ENCODE data around the gene EFNA5.

EFNA5 gene

DNA sequence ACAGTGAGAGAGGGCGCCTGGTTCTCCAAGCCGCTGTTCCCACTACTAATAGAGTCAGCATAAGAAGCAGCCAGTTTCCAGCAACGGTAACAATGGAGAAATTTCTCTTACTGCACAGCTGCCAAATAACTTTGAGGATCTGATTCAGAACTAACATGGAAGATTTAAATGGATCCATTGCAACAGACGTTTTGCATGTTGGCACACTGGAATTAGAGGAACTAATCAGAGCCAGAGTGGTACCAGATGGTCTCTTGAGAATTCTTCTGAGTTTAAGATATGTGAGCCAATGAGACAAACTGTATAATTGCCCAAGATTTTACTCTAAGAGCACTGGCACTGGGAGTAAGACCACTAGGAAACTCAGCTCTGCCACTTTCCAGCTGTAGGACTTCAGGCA lies 186.5 kb downstream of the EFNA5 start:
- no peak for DNase-seq (ENCODE audit: low spot score)

DNA sequence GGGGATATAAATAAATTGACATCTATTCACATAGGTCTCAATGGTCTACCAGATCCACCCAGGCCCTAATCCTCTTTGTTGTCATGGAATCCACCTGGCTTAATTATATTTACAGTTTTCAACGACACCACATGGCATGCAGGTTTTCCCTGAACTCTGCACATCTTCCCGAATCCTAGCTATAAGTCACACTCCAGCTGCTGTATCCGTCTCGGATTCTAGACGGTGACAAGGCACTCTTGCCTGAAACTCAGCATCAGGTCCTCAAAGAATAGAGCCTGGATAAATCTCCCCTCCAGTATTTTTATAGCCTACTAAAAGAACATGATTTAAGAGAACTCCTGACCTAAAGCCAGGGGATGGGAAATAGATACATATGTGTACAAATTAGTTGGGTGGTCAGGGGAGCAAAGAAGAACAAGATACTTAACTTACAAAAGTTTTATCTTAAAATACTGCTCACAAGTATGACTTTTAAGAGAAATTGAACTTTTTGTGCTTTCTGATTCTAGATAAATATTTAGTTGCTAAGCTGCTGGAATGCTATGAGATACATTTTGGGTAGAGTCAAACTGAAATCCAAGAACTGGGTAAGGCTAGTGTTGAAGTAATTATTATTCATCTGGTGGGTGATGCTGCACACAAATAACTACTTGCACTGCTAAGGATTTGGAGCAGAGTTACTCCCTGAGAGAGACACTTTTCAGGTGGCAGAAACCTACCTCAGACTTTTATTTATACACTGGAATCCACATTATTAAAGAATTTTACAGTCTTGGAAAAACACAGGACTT lies 187.3 kb downstream of the EFNA5 start:
- no peak for DNase-seq (ENCODE audit: low spot score)

DNA sequence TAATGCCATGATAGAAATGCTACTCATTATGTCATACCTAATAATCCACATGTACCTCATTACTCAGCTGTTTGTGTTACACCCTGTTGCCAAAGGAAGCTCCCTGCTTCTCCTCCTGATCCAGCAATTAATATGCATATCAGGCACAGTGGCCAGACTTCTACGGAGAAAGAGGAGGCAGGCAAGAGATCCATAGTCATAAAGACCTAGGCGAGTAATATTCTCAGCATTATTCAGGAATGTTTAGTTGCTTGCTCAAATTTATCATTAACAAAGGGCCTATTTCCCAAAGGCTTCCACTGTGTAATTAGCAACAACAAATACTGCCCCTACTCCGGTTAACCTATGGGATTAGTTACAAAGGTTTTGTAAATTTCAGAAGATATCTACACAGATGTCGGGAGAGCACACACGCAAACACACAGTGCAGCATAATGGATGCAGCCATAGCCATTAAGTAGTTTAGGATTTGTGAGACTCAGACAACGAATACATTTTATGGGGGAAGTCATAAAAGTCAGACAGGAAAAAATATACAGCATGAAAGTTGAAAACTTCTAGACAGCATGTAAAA lies 192.6 kb downstream of the EFNA5 start:
- no peak for DNase-seq (ENCODE audit: low spot score)

DNA sequence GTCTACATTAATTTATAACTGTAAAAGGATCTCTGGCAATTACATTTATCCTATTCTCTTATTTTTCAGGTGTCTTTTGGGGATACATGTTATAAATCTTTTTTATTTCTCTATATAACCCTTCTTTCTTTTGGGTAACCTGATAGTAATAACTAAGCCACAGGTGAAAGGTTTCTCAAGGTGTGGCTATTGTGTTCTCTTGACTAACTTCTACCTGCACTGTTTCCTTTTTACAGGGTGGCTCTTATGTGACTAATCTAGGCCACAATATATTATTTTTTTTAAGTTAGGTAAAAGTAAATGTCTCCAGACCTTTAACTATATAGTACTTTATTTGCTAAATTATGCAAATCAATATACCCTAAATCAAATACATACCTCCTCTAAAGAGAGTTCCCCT lies 193.2 kb downstream of the EFNA5 start:
- DNase-seq (ENCODE audit: low spot score) = no peak

DNA sequence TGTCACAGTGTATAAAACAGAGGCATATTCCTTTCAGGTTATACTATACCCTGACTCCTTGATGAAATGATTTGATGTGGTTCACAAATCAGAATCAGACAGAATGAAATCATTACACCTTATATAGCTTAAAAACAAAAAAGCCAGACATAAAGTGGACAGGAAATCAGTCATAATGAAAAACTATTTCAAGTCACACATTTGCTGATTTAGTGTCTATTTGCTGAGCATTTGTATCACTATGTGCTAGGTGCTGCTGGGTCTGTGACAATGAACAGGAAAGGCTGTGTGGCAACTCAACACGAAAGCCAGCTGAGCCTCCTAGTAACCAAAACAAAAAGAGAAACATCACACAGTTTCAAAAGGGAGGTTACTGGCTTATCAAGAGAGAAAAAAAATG lies 194.0 kb downstream of the EFNA5 start:
- no peak for DNase-seq (ENCODE audit: low spot score)

DNA sequence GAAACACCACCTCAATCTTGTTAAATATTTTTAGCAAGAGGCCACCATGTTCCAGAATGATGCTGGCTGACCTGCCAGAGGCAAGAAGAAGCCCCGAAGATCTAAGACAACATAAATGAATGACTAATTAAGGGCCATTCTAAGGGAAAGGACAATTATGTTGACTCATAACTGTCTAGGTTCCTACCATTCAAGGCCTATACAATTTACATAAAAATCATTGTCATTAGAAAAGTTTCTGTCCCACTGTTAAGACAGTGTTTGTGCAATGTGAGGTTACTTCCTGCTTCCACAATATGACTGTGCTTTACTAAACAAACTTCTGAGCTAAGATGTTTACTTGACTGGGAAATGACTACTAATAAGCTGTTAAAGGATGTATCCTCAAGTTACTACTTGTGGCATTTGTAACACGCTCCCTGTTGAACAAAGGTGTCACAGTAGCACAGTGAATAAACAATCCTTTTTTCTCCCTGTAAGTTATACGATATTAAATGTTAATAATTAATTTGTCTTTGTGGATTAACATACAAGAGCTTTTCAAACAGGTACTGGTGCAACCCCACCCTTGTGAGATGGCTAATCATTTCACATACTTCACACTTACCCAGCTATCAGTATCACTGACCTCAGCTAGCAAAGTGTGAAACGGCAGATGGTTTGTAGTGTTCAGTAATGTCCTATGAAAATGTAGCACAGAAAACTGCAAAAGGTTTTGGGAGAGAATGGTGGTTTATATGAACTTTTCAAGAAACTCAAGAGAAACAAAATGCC lies 195.8 kb downstream of the EFNA5 start:
- no peak for DNase-seq (ENCODE audit: low spot score)

DNA sequence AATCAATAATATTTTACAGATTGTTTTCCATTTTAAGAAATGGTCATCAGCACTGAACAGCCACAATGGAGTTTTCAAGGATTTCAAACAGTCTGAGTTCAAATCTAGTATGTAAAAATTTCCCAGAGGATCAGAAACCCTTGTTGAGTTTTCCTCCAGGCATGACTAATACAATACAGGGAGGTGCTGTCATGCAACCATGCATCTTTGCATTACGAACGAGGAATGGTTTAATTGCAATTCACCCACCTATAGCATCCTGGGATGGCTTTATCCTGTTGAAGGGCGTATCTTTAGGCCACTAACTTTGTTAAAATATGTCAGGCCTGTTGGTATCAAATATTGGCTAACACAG lies 196.4 kb downstream of the EFNA5 start:
- no peak for DNase-seq (ENCODE audit: low spot score)

DNA sequence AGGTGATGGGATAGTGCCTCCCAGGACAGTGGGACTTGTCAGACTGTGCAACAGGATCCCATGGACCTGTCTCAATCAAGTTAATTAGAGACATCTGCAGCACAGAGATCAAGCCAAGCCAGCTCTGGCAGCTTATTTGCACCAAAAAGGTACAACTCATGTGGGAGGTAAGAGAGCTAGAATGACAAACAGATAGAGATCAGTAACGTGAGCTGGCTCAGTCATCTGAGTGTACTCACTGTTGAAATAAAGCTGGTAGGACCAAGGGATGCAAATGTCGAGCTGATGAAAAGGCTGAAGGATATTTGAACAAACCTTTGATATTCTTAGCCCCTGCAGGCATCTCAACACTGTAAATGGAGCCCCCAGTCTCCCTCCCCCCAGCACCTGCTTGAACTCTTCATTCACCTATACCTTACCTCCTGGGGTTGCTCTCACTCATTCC lies 198.1 kb downstream of the EFNA5 start:
- no peak for DNase-seq (ENCODE audit: low spot score)

DNA sequence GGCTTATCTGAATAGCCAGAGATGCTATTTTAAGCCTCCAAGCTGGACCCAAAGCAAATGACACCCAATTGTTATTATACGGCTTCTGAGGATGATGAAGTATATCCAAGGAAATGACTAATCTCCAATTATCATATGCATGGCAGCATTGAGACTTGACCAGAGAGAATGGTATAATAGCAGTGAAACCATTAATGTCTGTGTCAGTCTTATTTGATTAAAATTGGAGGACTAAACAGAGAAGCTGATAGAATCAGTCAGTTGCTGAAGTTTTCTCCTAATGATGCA lies 200.5 kb downstream of the EFNA5 start:
- DNase-seq (ENCODE audit: low spot score) = no peak

DNA sequence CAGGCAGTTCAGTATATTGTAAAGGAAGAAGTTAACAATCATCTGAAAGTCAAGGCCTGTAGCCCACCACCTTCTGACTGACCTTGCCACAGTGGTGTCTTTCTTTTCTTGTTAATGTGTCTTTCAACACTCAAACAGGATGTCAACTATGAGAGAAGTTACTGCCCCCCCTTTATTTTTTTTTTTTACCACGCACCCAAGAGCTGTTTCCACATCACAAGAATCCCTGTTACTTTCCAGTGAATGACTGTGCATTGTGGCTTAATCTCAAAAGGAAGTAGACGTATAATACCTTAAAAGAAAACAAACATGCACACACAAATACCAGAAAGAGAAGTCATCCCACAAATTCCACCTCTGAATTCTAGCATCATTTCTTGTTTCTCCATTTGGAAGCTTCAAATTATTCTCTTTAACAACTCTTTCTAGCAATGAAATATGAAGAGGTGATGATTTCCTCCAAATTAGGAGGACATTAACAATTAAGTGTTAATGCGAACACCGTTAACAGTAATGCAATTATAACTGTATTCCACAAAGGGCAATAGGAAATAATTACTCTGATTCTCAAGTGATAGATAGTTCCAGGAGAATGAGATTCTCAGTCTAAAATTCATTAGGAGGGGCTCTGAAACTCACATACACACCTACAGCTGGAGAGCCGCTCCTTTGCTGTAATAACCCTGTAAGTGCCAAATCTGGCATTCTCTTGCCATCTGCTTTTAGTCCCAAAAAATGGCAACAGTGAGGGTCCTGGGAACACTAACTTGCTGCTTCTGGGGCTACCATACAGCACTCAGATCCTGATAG lies 201.0 kb downstream of the EFNA5 start:
- no peak for DNase-seq (ENCODE audit: low spot score)

DNA sequence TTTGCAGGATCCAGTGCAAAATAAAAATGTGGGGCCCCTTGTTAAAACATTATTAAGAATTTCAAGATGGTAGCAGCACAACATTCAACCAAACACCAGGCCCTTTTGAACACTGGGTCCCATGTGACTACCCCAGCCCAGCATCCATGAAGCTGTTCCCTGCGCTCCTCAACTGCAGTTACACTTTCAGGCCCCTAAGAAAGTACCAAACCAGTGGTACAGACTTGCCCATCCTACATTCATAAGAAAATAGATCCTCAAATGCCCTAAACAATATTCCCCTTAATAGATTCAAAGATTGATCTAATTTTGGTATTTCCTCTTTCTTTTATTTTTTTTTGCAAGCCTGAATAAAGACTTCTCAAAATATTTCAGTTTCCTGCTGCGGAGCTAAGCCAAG lies 201.7 kb downstream of the EFNA5 start:
- no peak for DNase-seq (ENCODE audit: low spot score)

DNA sequence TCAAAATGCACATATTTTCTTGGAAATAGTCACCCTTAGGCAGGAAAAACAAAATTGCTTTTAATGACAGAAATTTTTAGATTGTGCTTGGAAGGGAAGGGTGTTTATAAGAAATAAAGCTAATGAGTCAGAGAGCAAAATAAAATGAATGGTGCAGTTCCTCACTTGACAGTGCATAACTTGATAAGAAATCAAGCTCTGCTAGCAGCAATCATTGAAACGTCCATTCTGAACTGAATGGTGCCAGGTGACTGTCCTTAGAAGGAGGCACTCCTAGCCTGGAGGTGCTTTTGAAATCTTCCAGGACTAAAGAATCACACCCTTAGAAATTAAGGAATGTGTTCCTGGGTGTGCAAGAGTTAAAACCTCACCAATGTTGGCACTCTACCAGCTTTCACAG lies 202.5 kb downstream of the EFNA5 start:
- DNase-seq (ENCODE audit: low spot score) = no peak

DNA sequence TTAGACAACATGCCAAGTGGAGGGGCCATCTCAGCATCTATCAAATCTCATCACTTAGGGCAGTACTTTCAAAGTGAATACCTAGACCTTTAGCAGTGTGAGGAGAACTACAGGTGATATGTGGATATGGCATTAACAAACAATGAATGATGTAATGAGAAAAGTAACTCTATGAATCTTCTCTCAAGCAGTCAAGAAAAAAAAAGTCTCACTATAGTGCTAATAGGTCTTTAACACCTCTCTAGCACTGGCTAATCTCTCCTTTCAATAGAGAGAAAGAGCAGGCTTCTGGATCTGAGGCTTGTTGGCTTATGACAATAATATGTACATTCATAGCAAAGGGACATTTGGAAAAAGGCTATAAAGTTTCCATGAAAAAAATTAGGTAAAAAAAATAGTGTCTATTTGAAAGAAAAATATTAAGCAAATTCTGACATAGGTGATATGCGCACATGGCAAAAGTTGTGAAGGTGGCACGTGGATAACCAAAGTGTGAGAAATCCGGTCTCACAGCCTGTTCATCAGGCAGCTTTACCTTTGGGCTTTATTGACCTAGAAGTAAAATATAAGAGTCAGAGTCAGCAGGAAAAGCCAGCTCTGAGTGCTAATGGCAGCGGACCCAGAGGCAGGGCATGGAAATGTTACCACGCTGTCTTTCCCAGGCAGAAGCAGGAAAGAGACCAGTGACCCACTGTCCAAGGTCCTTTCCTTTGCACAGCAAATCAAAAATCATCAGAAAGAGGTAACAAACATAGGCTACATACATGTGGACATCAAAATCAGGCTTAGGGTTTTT lies 203.4 kb downstream of the EFNA5 start:
- no peak for DNase-seq (ENCODE audit: low spot score)

DNA sequence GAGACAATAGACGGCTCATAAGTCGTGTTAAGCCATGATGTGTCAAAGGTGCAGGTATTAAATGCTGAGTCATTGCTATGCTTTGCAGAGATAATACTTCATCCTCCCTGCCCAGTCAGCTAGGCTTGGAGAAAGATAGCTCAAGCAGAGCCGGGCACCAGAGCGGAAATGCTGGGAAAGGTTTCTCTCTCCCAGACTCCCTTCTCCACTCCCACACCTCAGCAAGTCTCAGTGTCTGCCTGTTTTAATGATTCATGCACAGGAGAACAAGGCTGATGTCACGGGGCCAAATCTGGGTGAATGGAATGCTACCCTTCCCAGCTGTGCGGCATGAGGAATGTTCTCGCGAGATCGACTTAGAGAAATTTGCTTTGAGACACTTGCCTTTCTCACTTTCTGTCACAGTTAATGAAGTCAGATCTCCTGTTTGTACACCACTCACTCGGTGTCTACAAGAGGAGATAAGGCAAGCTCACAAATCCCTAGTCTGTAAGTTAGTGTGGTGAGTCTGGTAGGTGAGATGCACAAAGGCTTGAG lies 204.4 kb downstream of the EFNA5 start:
- DNase-seq (ENCODE audit: low spot score) = peak; percentile 41

DNA sequence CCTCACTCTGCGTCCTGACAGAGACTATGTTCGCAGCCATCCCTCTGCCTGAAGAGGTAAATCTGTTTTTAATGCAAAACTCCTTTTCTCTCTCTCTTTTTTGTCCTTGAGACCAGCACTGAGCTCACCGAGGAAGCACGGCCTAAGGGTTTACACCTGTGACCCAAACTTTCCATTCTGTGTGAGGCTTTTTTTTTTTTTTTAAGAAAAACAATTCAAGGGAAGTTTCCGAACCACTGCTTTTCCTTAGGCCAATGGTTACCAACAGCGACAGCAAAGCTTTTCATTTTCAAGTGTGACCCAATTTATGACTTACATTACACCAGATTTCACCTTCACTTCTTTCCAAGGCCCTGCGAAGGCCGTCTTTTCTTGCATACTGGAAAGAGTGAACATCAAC lies 205.9 kb downstream of the EFNA5 start:
- DNase-seq (ENCODE audit: low spot score) = no peak

DNA sequence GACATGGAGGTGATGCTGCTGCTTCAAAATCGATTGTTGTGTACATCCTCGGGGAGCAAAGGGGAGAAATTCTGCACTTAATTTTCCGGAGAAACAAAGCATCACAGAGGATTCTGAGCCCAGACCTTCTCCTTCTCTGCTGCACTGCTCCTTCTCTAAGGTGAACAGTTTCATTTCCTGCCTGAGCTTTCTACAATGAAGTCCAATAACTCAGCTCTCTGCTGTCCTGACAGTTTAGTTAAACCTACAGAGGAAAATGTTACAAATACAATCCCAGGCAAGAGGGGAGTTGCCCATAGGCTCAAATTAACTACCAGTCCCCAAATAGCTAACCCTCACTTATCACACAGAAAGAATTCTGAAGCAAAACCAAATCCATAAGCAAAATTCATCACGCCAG lies 206.3 kb downstream of the EFNA5 start:
- no peak for DNase-seq (ENCODE audit: low spot score)

DNA sequence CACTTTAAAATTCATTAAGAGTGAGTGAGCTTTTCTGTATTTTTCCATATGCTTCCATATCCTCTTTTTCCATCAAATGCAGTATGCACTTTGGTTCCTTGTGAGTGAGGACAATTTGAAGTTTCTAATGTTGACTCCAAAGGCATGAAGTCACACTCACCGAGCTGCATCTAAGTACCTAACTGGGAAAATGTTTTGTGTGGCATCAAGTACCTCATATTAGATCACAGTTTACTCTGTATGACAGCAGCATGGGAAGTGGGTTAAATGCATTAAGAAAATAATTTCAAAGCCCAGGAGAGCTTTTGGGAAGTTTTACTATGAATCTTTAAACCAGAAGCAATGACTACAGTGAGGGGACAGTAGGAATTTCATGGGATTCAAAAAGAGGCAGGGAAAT lies 207.0 kb downstream of the EFNA5 start:
- no peak for DNase-seq (ENCODE audit: low spot score)

DNA sequence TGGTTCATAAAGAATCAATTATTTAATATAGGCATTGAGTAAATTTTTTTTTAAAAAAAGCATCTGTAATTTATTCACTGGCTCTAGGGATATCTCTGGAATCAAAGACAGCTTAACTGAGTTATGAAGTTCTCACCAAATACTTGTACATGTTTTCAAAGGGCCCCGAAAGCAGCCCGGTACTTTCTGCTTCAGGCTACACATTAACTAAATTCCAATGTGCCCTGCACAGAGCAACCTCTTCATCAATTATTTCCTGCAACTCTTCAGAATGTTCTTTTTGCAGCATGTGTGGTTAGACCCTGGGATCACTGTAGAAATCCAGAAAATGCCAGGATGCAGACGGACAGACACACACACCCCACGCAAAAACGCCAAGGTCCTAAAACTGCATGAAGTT lies 209.0 kb downstream of the EFNA5 start:
- no peak for DNase-seq (ENCODE audit: low spot score)

DNA sequence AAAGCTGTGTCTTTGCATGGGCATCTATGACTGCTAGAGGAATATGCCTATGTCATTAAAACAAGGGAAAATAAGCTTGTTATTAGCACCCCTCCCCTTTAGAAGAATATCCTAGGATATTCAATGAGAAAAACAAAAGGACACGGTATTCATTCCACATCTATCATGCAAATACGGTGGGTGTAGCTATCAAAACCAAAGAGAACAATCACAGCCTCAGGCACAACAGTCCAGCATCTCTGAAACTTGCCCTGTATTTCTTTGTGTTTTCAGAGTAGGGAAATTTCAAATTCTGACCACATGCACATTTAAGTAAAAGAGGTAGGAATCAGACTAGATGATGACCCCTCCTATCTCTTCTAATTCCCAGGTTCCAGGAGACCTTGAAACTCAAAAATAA lies 209.9 kb downstream of the EFNA5 start:
- DNase-seq (ENCODE audit: low spot score) = no peak

DNA sequence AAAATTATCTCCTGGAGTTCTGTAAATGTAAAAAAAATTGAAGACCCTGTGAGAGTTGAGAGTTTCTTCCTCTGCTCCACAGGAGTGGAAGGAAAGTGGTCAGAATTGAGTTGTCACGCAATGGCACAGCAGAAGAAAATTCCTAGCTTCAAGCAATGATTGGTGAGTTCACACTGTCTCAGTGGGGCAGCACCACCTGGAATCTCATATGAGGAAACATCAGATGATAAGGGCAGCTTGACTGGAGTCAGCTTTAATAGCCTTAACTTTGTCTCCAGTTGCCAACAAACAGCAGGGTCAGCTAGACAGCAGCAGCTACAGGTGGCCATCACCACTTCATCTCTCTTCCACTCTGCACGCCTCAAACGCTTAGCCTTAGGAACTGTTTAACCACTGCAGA lies 211.1 kb downstream of the EFNA5 start:
- DNase-seq (ENCODE audit: low spot score) = no peak

DNA sequence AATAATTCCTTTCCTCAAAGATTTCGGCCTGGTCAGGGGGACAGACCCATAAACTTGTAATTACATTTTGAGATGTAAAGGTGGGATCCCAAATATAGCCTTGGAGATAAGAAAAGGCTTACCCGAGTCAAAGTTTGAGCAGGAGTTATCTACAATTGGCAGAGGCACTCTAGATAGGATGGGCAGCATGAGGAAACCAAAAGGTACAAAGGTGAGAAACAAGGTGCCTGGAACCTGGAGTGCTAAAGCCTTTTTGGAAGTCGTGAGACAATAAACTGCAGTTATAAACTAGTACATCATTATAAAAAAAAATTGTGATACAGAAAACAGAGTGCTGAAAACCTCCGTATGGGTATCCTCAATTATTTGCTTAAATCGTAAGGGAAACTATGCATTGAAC lies 212.4 kb downstream of the EFNA5 start:
- DNase-seq (ENCODE audit: low spot score) = no peak

DNA sequence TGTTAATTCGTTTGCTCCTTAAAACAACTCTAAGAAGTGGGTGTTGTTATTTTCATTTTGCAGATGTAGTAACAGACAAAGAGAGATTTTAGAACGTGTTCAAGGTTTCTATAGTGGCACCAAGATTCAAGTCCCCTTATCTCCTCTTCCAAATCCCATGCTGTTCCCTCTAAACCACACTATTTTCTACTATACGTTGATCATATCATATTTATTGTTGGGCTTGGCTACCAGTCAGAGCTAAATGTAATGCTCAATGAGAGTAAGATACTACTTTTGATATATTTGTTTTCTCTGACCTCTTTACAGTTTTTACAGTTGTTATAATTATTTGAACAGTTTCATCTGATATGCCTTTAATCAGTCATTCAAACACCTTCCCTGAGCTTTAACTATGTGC lies 212.9 kb downstream of the EFNA5 start:
- DNase-seq (ENCODE audit: low spot score) = no peak

All from putamen (tissue), 1 donor.